H7 (cell line): ENCODE data around the gene FANCC. TPM values are rescaled to one million over a fixed set of nuclear protein-coding genes. Genes with fewer than 3 reads are reported as not detected.

ENCODE experiments used
- DNase-seq: peaks from one replicate; pipeline ENCODE4 v3.0.0; 2012
- H3K27me3 ChIP-seq: 2 replicates; pipeline ENCODE4 v1.6.0; 2011; ENCODE audit warnings: mild to moderate bottlenecking, low read length; ENCODE audit not compliant: control insufficient read depth, insufficient read depth
- H3K36me3 ChIP-seq: replicated peaks from 2 replicates; pipeline ENCODE4 v1.5.1; 2011; ENCODE audit warnings: low read length; ENCODE audit not compliant: control insufficient read depth, insufficient read depth
- H3K4me3 ChIP-seq: 2 replicates; pipeline ENCODE4 v1.5.1; 2011; ENCODE audit warnings: low read depth, mild to moderate bottlenecking, control low read depth, low read length, moderate library complexity; ENCODE audit not compliant: insufficient read depth
- total RNA-seq: library from RNA; depleted of rRNA; stranded (reverse); fragments of >200 nt; shearing (Covaris generic); gene quantifications from 2 replicates; pipeline ENCODE4 v1.2.3, GENCODE V29; 2014

FANCC gene
- total RNA-seq, 1 experiment from 2014 or later, result 6.7 TPM

- peaks cover under 1% of the 10 kb centered on the region; the same call in 1 of the 2 replicates for H3K36me3 ChIP-seq
- H3K27me3 ChIP-seq, result no peaks in the 10 kb centered on the region
- DNase-seq, result peak; percentile 55
- no peak overlapping the region for H3K4me3 ChIP-seq
Measured at GRCh38 chr9:95116002-95116807, 201.3 kb downstream of the FANCC start.

GRCh38 chr9:95115104-95115503, 202.4 kb downstream of the FANCC start:
- H3K27me3 ChIP-seq, result no peaks in the 10 kb centered on the region
- no peak overlapping the region for H3K4me3 ChIP-seq
- no peak for DNase-seq
- peaks cover 1% of the 10 kb centered on the region; the same call in 1 of the 2 replicates for H3K36me3 ChIP-seq

GRCh38 chr9:95112436-95113280, 204.9 kb downstream of the FANCC start:
- no peak for DNase-seq
- H3K4me3 ChIP-seq, result no peak overlapping the region
- H3K36me3 ChIP-seq, result peaks cover 1% of the 10 kb centered on the region; the same call in 1 of the 2 replicates
- no peaks in the 10 kb centered on the region for H3K27me3 ChIP-seq

- no peaks in the 10 kb centered on the region for H3K27me3 ChIP-seq
- peaks cover 1% of the 10 kb centered on the region; the same call in 1 of the 2 replicates for H3K36me3 ChIP-seq
- H3K4me3 ChIP-seq, result no peak overlapping the region
- DNase-seq, result no peak
Measured at GRCh38 chr9:95111716-95112115, 205.8 kb downstream of the FANCC start.

- DNase-seq, result no peak
- H3K27me3 ChIP-seq, result no peaks in the 10 kb centered on the region
Measured at GRCh38 chr9:95110921-95111525, 206.5 kb downstream of the FANCC start.

GRCh38 chr9:95109456-95109855, 208.1 kb downstream of the FANCC start:
- Histone ChIP-seq H3K4me3 (no peak overlapping the region), H3K27me3 (no peaks in the 10 kb centered on the region), H3K36me3 (peaks cover 1% of the 10 kb centered on the region; the same call in 1 of the 2 replicates)
- DNase-seq, result no peak

More at GRCh38 chr9:95110921-95111525, 206.5 kb downstream of the FANCC start:
- Histone ChIP-seq H3K36me3 (peaks cover 1% of the 10 kb centered on the region; the same call in 1 of the 2 replicates), H3K4me3 (no peak overlapping the region)

GRCh38 chr9:95108777-95109176, 208.7 kb downstream of the FANCC start:
- Histone ChIP-seq H3K27me3 (no peaks in the 10 kb centered on the region), H3K36me3 (peaks cover 1% of the 10 kb centered on the region; the same call in 1 of the 2 replicates), H3K4me3 (no peak overlapping the region)
- DNase-seq, result no peak

GRCh38 chr9:95107976-95108375, 209.5 kb downstream of the FANCC start:
- Histone ChIP-seq H3K4me3 (no peak overlapping the region), H3K27me3 (no peaks in the 10 kb centered on the region), H3K36me3 (peaks cover 1% of the 10 kb centered on the region; the same call in 1 of the 2 replicates)
- no peak for DNase-seq

- H3K27me3 ChIP-seq, result no peaks in the 10 kb centered on the region
- no peak overlapping the region for H3K4me3 ChIP-seq
- peaks cover 1% of the 10 kb centered on the region; the same call in 1 of the 2 replicates for H3K36me3 ChIP-seq
- DNase-seq, result no peak
Measured at GRCh38 chr9:95107001-95107749, 210.3 kb downstream of the FANCC start.

- H3K4me3 ChIP-seq, result no peak overlapping the region
- H3K27me3 ChIP-seq, result no peaks in the 10 kb centered on the region
- DNase-seq, result peak; percentile 15
- no peaks in the 10 kb centered on the region; the same call in 1 of the 2 replicates for H3K36me3 ChIP-seq
Measured at GRCh38 chr9:95105519-95106287, 211.8 kb downstream of the FANCC start.

- H3K4me3 ChIP-seq, result no peak overlapping the region
- peak; percentile 14 for DNase-seq
- no peaks in the 10 kb centered on the region; the same call in 1 of the 2 replicates for H3K36me3 ChIP-seq
- no peaks in the 10 kb centered on the region for H3K27me3 ChIP-seq
Measured at GRCh38 chr9:95104980-95105379, 212.5 kb downstream of the FANCC start.

GRCh38 chr9:95104581-95104960, 212.9 kb downstream of the FANCC start:
- no peak for DNase-seq
- Histone ChIP-seq H3K4me3 (no peak overlapping the region), H3K36me3 (no peaks in the 10 kb centered on the region; the same call in 1 of the 2 replicates), H3K27me3 (no peaks in the 10 kb centered on the region)

GRCh38 chr9:95103871-95104580, 213.5 kb downstream of the FANCC start:
- DNase-seq, result peak; percentile 40
- no peaks in the 10 kb centered on the region; the same call in 1 of the 2 replicates for H3K36me3 ChIP-seq
- no peak overlapping the region for H3K4me3 ChIP-seq
- no peaks in the 10 kb centered on the region for H3K27me3 ChIP-seq
